Mesothelial cell of epicardium (in vitro differentiated cells): ENCODE results near the gene HOXD11. TPM values are rescaled to one million over a fixed set of nuclear protein-coding genes. Genes with fewer than 3 reads are reported as not detected.

ENCODE experiments used
- DNase-seq, 2 experiments: peaks; one replicate each; pipeline ENCODE4 v3.0.0; 2021; ENCODE audit warnings: low spot score in 2 of 2; ENCODE audit not compliant: unreplicated experiment in 2 of 2
- H3K27ac Mint-ChIP-seq: 2 replicates; pipeline ENCODE4 v1.8.0; 2021; ENCODE audit warnings: mixed read lengths
- H3K27me3 Mint-ChIP-seq: 2 replicates; pipeline ENCODE4 v1.8.0; 2021; ENCODE audit warnings: low read depth, mixed read lengths
- H3K36me3 Mint-ChIP-seq: 2 replicates; pipeline ENCODE4 v1.8.0; 2021; ENCODE audit warnings: mixed read lengths
- H3K4me1 Mint-ChIP-seq: 2 replicates; pipeline ENCODE4 v1.8.0; 2021; ENCODE audit warnings: mixed read lengths
- H3K4me3 Mint-ChIP-seq: 2 replicates; pipeline ENCODE4 v1.8.0; 2021; ENCODE audit warnings: mild to moderate bottlenecking, moderate library complexity, mixed read lengths
- H3K9me3 Mint-ChIP-seq: 2 replicates; pipeline ENCODE4 v1.8.0; 2021; ENCODE audit warnings: mixed read lengths
- total RNA-seq: library from RNA; stranded (reverse); gene quantifications from 3 replicates; pipeline ENCODE4 v1.2.1, GENCODE V29; 2021
- TF ChIP-seq, protein P1 (sequence below): fragments of 200-600 bp; sonication (generic); IDR thresholded peaks from one replicate; pipeline ENCODE4 v1.5.0; 2021; ENCODE audit warnings: antibody characterized with exemption; ENCODE audit not compliant: unreplicated experiment

HOXD11 gene
- total RNA-seq, 1 donor from 2014 or later: 3.0 TPM

GRCh38 chr2:176146101-176146500 lies 39.0 kb downstream of the HOXD11 start:
- Mint-ChIP-seq H3K4me3 (no peak overlapping the region), H3K27me3 (peaks cover 99% of the 10 kb centered on the region), H3K4me1 (peaks cover 5% of the 10 kb centered on the region), H3K27ac (no peak overlapping the region), H3K9me3 (no peaks in the 10 kb centered on the region), H3K36me3 (peaks cover 2% of the 10 kb centered on the region)
- TF ChIP-seq, protein P1, sequence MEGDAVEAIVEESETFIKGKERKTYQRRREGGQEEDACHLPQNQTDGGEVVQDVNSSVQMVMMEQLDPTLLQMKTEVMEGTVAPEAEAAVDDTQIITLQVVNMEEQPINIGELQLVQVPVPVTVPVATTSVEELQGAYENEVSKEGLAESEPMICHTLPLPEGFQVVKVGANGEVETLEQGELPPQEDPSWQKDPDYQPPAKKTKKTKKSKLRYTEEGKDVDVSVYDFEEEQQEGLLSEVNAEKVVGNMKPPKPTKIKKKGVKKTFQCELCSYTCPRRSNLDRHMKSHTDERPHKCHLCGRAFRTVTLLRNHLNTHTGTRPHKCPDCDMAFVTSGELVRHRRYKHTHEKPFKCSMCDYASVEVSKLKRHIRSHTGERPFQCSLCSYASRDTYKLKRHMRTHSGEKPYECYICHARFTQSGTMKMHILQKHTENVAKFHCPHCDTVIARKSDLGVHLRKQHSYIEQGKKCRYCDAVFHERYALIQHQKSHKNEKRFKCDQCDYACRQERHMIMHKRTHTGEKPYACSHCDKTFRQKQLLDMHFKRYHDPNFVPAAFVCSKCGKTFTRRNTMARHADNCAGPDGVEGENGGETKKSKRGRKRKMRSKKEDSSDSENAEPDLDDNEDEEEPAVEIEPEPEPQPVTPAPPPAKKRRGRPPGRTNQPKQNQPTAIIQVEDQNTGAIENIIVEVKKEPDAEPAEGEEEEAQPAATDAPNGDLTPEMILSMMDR: no peak
- no peak for DNase-seq

- no peaks in the 10 kb centered on the region for H3K9me3 Mint-ChIP-seq
- H3K36me3 Mint-ChIP-seq: peaks cover 2% of the 10 kb centered on the region
- TF ChIP-seq, protein P1: no peak
- DNase-seq: no peak
- H3K27ac Mint-ChIP-seq: no peak overlapping the region
- H3K27me3 Mint-ChIP-seq: peaks cover 98% of the 10 kb centered on the region
- no peak overlapping the region for H3K4me3 Mint-ChIP-seq
- H3K4me1 Mint-ChIP-seq: peaks cover 5% of the 10 kb centered on the region
These were observed 39.6 kb downstream of the HOXD11 start for GRCh38 chr2:176146645-176147044.

- Mint-ChIP-seq H3K27ac (no peak overlapping the region), H3K9me3 (no peaks in the 10 kb centered on the region), H3K27me3 (peaks cover 98% of the 10 kb centered on the region), H3K4me3 (no peak overlapping the region), H3K4me1 (peaks cover 6% of the 10 kb centered on the region), H3K36me3 (peaks cover 2% of the 10 kb centered on the region)
- no peak for DNase-seq
- TF ChIP-seq, protein P1: no peak
These were observed 40.2 kb downstream of the HOXD11 start for GRCh38 chr2:176147210-176147799.

- no peak overlapping the region for H3K27ac Mint-ChIP-seq
- no peak for DNase-seq
- no peak overlapping the region for H3K4me3 Mint-ChIP-seq
- H3K27me3 Mint-ChIP-seq: peaks cover 98% of the 10 kb centered on the region
- TF ChIP-seq, protein P1: no peak
- H3K4me1 Mint-ChIP-seq: peaks cover 6% of the 10 kb centered on the region
- H3K9me3 Mint-ChIP-seq: no peaks in the 10 kb centered on the region
- peaks cover 2% of the 10 kb centered on the region for H3K36me3 Mint-ChIP-seq
These were observed 40.9 kb downstream of the HOXD11 start for GRCh38 chr2:176147800-176148496.

- peaks cover 6% of the 10 kb centered on the region for H3K4me1 Mint-ChIP-seq
- no peak overlapping the region for H3K27ac Mint-ChIP-seq
These were observed 41.8 kb downstream of the HOXD11 start for GRCh38 chr2:176148751-176149421.

More at GRCh38 chr2:176148751-176149421, 41.8 kb downstream of the HOXD11 start:
- Mint-ChIP-seq H3K9me3 (no peaks in the 10 kb centered on the region), H3K4me3 (no peak overlapping the region), H3K36me3 (peaks cover 2% of the 10 kb centered on the region), H3K27me3 (peaks cover 98% of the 10 kb centered on the region)
- TF ChIP-seq, protein P1: no peak
- DNase-seq: no peak
